ACC112 (cell line): ENCODE measurements around the gene TMEM95.

ENCODE experiments used
- H2AFZ ChIP-seq: fragments of 200-600 bp; sonication (generic); one replicate; pipeline ENCODE4 v1.6.0; 2017; ENCODE audit warnings: antibody characterized with exemption, low read length; ENCODE audit not compliant: unreplicated experiment
- H3K27ac ChIP-seq: fragments of 200-600 bp; sonication (generic); 2 replicates; pipeline ENCODE4 v1.5.1; 2014; ENCODE audit warnings: low read depth, mild to moderate bottlenecking, antibody characterized with exemption, low read length, moderate library complexity
- H3K27me3 ChIP-seq: fragments of 200-600 bp; sonication (generic); 2 replicates; pipeline ENCODE4 v1.6.1; 2014; ENCODE audit warnings: mild to moderate bottlenecking, antibody characterized with exemption, low read length, moderate library complexity, mixed read lengths; ENCODE audit not compliant: insufficient read depth
- H3K36me3 ChIP-seq: fragments of 200-600 bp; sonication (generic); 2 replicates; pipeline ENCODE4 v1.6.1; 2016; ENCODE audit warnings: mild to moderate bottlenecking, antibody characterized with exemption, low read length, moderate library complexity, mixed read lengths; ENCODE audit not compliant: insufficient read depth
- H3K4me1 ChIP-seq: fragments of 200-600 bp; sonication (generic); one replicate; pipeline ENCODE4 v1.6.1; 2016; ENCODE audit warnings: low read length, mixed read lengths; ENCODE audit not compliant: insufficient read depth, unreplicated experiment, control insufficient read depth
- H3K4me3 ChIP-seq: fragments of 200-600 bp; sonication (generic); 2 replicates; pipeline ENCODE4 v1.5.1; 2014; ENCODE audit warnings: mild to moderate bottlenecking, low read depth, low read length
- H3K79me2 ChIP-seq: fragments of 200-600 bp; sonication (generic); one replicate; pipeline ENCODE4 v1.6.0; 2016; ENCODE audit warnings: low read length; ENCODE audit not compliant: control insufficient read depth, unreplicated experiment, insufficient read depth

Gene TMEM95

GRCh38 chr17:7313890-7314718, 40.9 kb upstream of the TMEM95 start:
- Histone ChIP-seq H3K4me1 (peaks cover 46% of the 10 kb centered on the region), H3K27ac (peak overlapping the region; percentile 78), H3K36me3 (peaks cover 31% of the 10 kb centered on the region), H3K4me3 (peak overlapping the region; percentile 92), H2AFZ (no peak overlapping the region), H3K79me2 (peaks cover 41% of the 10 kb centered on the region), H3K27me3 (no peaks in the 10 kb centered on the region)

GRCh38 chr17:7314719-7315569, 40.0 kb upstream of the TMEM95 start, which contains the start of gene GPS2:
TSS of gene GPS2 (minus strand) at chr17:7315360. CDS start at chr17:7315052, 308 bp downstream.
- peak within 1 kb of the TSS; percentile 92 for H3K4me3 ChIP-seq
- H3K4me1 ChIP-seq, result peaks cover 38% of the 10 kb centered on the region
- peak within 1 kb of the TSS; percentile 78 for H3K27ac ChIP-seq
- H3K79me2 ChIP-seq, result peaks cover 32% of the 10 kb centered on the region
- H2AFZ ChIP-seq, result peak within 1 kb of the TSS; percentile 12
- no peaks in the 10 kb centered on the region for H3K27me3 ChIP-seq
- H3K36me3 ChIP-seq, result peaks cover 27% of the 10 kb centered on the region

- Histone ChIP-seq H3K27me3 (no peaks in the 10 kb centered on the region), H3K4me1 (peaks cover 30% of the 10 kb centered on the region), H3K4me3 (peak overlapping the region; percentile 92), H3K27ac (peak overlapping the region; percentile 78), H3K79me2 (peaks cover 25% of the 10 kb centered on the region), H3K36me3 (peaks cover 25% of the 10 kb centered on the region), H2AFZ (peak overlapping the region; percentile 12)
These were observed 39.3 kb upstream of the TMEM95 start for GRCh38 chr17:7315570-7316235.

GRCh38 chr17:7317161-7317803, 37.7 kb upstream of the TMEM95 start:
- Histone ChIP-seq H3K4me1 (peaks cover 24% of the 10 kb centered on the region), H3K36me3 (peaks cover 18% of the 10 kb centered on the region; the same call in 1 of the 2 replicates), H3K79me2 (peaks cover 14% of the 10 kb centered on the region), H2AFZ (no peak overlapping the region), H3K27ac (no peak overlapping the region), H3K4me3 (no peak overlapping the region), H3K27me3 (no peaks in the 10 kb centered on the region)

GRCh38 chr17:7318121-7318860, 36.7 kb upstream of the TMEM95 start:
- Histone ChIP-seq H3K4me1 (peaks cover 18% of the 10 kb centered on the region), H2AFZ (no peak overlapping the region)

DNA sequence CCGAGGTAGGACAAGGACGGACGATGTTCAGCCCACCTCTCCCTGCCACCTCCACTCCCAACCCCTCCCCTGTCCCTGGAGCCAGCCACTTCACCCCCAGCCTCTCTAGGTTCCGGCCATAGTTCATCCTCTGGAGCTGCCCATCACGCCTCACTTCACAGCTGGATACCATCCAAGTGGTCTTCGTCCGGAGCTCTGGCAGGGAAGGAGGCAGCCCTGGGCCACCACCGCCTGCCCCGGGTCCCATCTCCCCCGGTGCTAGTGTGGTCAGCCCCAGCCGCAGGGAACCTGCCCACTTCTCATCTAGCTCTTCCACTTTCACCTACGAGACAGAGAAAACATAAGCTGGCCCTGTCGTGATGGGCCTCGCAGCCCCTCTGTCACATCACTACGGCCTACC, 33.5 kb upstream of the TMEM95 start:
- no peak overlapping the region for H3K27ac ChIP-seq
- H3K27me3 ChIP-seq, result no peaks in the 10 kb centered on the region
- H2AFZ ChIP-seq, result no peak overlapping the region
- H3K79me2 ChIP-seq, result no peaks in the 10 kb centered on the region
- no peak overlapping the region for H3K4me3 ChIP-seq
- H3K4me1 ChIP-seq, result no peaks in the 10 kb centered on the region
- peaks cover 21% of the 10 kb centered on the region; the same call in 1 of the 2 replicates for H3K36me3 ChIP-seq

More at GRCh38 chr17:7318121-7318860, 36.7 kb upstream of the TMEM95 start:
- Histone ChIP-seq H3K27ac (no peak overlapping the region), H3K79me2 (peaks cover 5% of the 10 kb centered on the region), H3K4me3 (no peak overlapping the region), H3K27me3 (no peaks in the 10 kb centered on the region), H3K36me3 (peaks cover 17% of the 10 kb centered on the region; the same call in 1 of the 2 replicates)

DNA sequence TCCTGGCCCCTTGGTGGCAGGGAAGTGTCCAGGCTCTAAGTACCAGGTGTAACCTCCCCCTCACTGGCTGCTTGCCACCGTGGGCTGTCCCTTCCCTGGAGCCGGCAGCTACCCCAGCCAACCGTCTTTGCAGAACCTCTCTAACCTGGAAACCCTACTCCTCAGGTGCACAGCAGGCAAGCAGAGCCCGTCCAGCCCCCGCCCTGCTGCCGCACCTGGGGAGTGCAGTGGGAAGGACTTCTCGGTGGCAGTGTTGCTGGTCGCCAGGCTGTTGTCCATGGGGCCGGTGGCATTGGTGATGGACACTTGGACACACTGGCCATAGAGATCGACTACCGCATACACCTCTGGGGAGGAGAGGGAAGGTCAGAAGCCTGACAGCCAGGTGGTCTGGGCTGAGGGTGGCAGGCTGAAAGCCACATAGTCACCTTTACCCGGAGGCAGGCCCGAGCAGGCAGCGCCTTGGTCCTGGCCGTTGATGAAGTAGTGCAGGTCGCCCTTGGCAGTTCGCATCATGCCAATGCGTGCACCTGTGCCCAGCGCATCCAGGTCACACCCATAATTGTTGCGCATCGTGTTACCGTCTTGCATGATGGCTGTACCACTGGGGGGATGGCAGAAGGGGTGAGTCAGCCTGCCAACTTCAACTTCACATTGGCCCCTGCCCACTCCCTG, 32.3 kb upstream of the TMEM95 start:
- peaks cover 2% of the 10 kb centered on the region for H3K4me1 ChIP-seq
- peaks cover 21% of the 10 kb centered on the region; the same call in 1 of the 2 replicates for H3K36me3 ChIP-seq
- no peak overlapping the region for H3K4me3 ChIP-seq
- H2AFZ ChIP-seq, result no peak overlapping the region
- H3K27me3 ChIP-seq, result no peaks in the 10 kb centered on the region
- no peak overlapping the region for H3K27ac ChIP-seq
- H3K79me2 ChIP-seq, result peaks cover 4% of the 10 kb centered on the region

GRCh38 chr17:7323731-7324437, 31.1 kb upstream of the TMEM95 start:
- Histone ChIP-seq H3K79me2 (peaks cover 15% of the 10 kb centered on the region), H3K4me3 (no peak overlapping the region), H3K27ac (no peak overlapping the region), H3K27me3 (no peaks in the 10 kb centered on the region), H3K36me3 (peaks cover 21% of the 10 kb centered on the region; the same call in 1 of the 2 replicates), H2AFZ (no peak overlapping the region), H3K4me1 (peaks cover 10% of the 10 kb centered on the region)

DNA sequence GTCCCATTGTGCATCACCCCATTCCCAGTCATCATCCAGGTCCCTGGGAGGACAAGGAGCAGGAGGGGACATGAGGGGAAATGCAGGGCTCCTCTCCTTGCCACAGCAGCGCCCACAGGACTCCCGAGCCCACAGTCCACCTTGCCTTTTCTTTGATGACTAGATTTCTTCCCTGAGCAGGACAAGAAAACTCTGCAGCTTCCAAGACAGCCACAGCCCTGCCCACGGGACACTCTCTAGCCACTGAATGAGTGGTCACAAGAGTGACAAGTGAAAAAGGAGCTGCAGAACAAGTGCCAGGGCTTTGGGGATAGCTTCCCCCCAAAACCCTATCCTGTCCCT, 30.5 kb upstream of the TMEM95 start:
- peaks cover 21% of the 10 kb centered on the region; the same call in 1 of the 2 replicates for H3K36me3 ChIP-seq

More for the DNA sequence above, 30.5 kb upstream of the TMEM95 start:
- Histone ChIP-seq H3K4me1 (peaks cover 10% of the 10 kb centered on the region), H3K79me2 (peaks cover 15% of the 10 kb centered on the region), H3K27ac (no peak overlapping the region), H2AFZ (no peak overlapping the region), H3K4me3 (no peak overlapping the region), H3K27me3 (no peaks in the 10 kb centered on the region)
